Measurements from ENCODE around the gene SLC22A2.

Gene SLC22A2

GRCh38 chr6:160273196-160273595 lies 14.6 kb upstream of the SLC22A2 start:
- DNase-seq = no peak

GRCh38 chr6:160272707-160273106 lies 14.1 kb upstream of the SLC22A2 start:
- DNase-seq = no peak

- no peak for DNase-seq
Observed at GRCh38 chr6:160270347-160270746, 11.7 kb upstream of the SLC22A2 start.

- DNase-seq = no peak
Observed at GRCh38 chr6:160269771-160270170, 11.2 kb upstream of the SLC22A2 start.

- no peak for DNase-seq
Observed at GRCh38 chr6:160269023-160269521, 10.5 kb upstream of the SLC22A2 start.

GRCh38 chr6:160267102-160267501 lies 8.5 kb upstream of the SLC22A2 start:
- no peak for DNase-seq

- DNase-seq = no peak
Observed at GRCh38 chr6:160265869-160266476, 7.4 kb upstream of the SLC22A2 start.

GRCh38 chr6:160264061-160264612 lies 5.5 kb upstream of the SLC22A2 start:
- DNase-seq = no peak

GRCh38 chr6:160263196-160263939 lies 4.7 kb upstream of the SLC22A2 start:
- no peak for DNase-seq

GRCh38 chr6:160261991-160262680 lies 3.5 kb upstream of the SLC22A2 start:
- DNase-seq = no peak

- no peak for DNase-seq
Observed at GRCh38 chr6:160260803-160261450, 2.3 kb upstream of the SLC22A2 start.

GRCh38 chr6:160260367-160260766 lies 1.7 kb upstream of the SLC22A2 start:
- no peak for DNase-seq

GRCh38 chr6:160259598-160259997 lies 977 bp upstream of the SLC22A2 start:
- no peak for DNase-seq

- no peak for DNase-seq
Observed at GRCh38 chr6:160259143-160259425, 463 bp upstream of the SLC22A2 start.

- DNase-seq = no peak
Observed at GRCh38 chr6:160256445-160256844, 2.2 kb downstream of the SLC22A2 start.

GRCh38 chr6:160254467-160255312 lies 3.9 kb downstream of the SLC22A2 start:
- DNase-seq = peak; percentile 20

GRCh38 chr6:160253714-160254113 lies 4.9 kb downstream of the SLC22A2 start:
- no peak for DNase-seq

- no peak for DNase-seq
Observed at GRCh38 chr6:160253292-160253691, 5.3 kb downstream of the SLC22A2 start.

GRCh38 chr6:160252073-160252813 lies 6.4 kb downstream of the SLC22A2 start:
- no peak for DNase-seq

- DNase-seq = no peak
Observed at GRCh38 chr6:160249671-160250070, 8.9 kb downstream of the SLC22A2 start.

GRCh38 chr6:160248538-160248937 lies 10.1 kb downstream of the SLC22A2 start:
- no peak for DNase-seq

GRCh38 chr6:160247457-160247883 lies 11.2 kb downstream of the SLC22A2 start:
- no peak for DNase-seq
